H1 (cell line): ENCODE results near the gene FAM167B. TPM values are rescaled to one million over a fixed set of nuclear protein-coding genes. Genes with fewer than 3 reads are reported as not detected.

ENCODE experiments used
- CTCF ChIA-PET: fragments of 300-600 bp; sonication (Branson Sonifier 250); formaldehyde crosslinking; loops from one replicate; lab custom pipeline; 2021; ENCODE audit not compliant: partially characterized antibody; lab: Charles Lee
- POLR2A ChIA-PET: fragments of 300-600 bp; sonication (Branson Sonifier 250); formaldehyde crosslinking; loops from one replicate; lab custom pipeline; 2021; ENCODE audit warnings: inconsistent platforms; ENCODE audit not compliant: partially characterized antibody; lab: Charles Lee
- DNase-seq, 2 experiments: peaks; one replicate each; pipeline versions ENCODE4 v3.0.0 to v3.0.0-alpha.2; 2010 to 2022; ENCODE audit warnings: low spot score in 2 of 2, low read depth in 1 of 2, mixed read lengths in 1 of 2
- FAIRE-seq: peaks from 2 replicates; lab custom pipeline; 2011; peaks lifted over from hg19 to GRCh38; lab: Jason Lieb, UNC
- H2AFZ ChIP-seq: 2 replicates; pipeline ENCODE4 v1.8.1; 2012; ENCODE audit warnings: low read length, inconsistent platforms
- H2AK5ac ChIP-seq: 2 replicates; pipeline ENCODE4 v1.6.1; 2013; ENCODE audit warnings: low read depth, low read length
- H2BK120ac ChIP-seq: replicated peaks from 2 replicates; pipeline ENCODE3; 2013; ENCODE audit warnings: low read depth, low read length, inconsistent platforms
- H2BK12ac ChIP-seq: 2 replicates; pipeline ENCODE4 v1.6.1; 2013; ENCODE audit warnings: low read depth, low read length
- H2BK15ac ChIP-seq: 2 replicates; pipeline ENCODE4 v1.6.1; 2013; ENCODE audit warnings: low read length
- H2BK20ac ChIP-seq: 2 replicates; pipeline ENCODE4 v1.6.1; 2013; ENCODE audit warnings: low read length
- H2BK5ac ChIP-seq: 2 replicates; pipeline ENCODE4 v1.6.1; 2013; ENCODE audit warnings: low read depth, low read length
- H3K14ac ChIP-seq: 2 replicates; pipeline ENCODE4 v1.6.1; 2013; ENCODE audit warnings: inconsistent platforms; ENCODE audit not compliant: insufficient read length
- H3K18ac ChIP-seq: 2 replicates; pipeline ENCODE4 v1.6.1; 2013; ENCODE audit warnings: low read length; ENCODE audit errors: extremely low read depth
- H3K23ac ChIP-seq: 2 replicates; pipeline ENCODE4 v1.6.1; 2013; ENCODE audit warnings: inconsistent platforms; ENCODE audit not compliant: insufficient read length
- H3K23me2 ChIP-seq: 2 replicates; pipeline ENCODE4 v1.6.1; 2013; ENCODE audit warnings: low read depth, low read length
- H3K27ac ChIP-seq: 2 replicates; pipeline ENCODE4 v1.6.1; 2011; ENCODE audit warnings: low read depth, low read length, inconsistent platforms
- H3K27me3 ChIP-seq, 4 experiments: replicated peaks in 1 of 4; 1 replicate in 1 of 4; 2 replicates in 3 of 4; pipeline versions ENCODE4 v1.6.1 to v1.8.1; 2011 to 2013; ENCODE audit warnings: low read length in 3 of 4, mild to moderate bottlenecking in 3 of 4, inconsistent platforms in 2 of 4, mixed read lengths in 2 of 4, moderate library complexity in 1 of 4; ENCODE audit not compliant: control insufficient read depth in 3 of 4, insufficient read depth in 3 of 4; ENCODE audit errors: extremely low read depth in 1 of 4
- H3K36me3 ChIP-seq, 4 experiments: 2 replicates each; pipeline versions ENCODE4 v1.6.1 to v1.8.1; 2011 to 2013; ENCODE audit warnings: mild to moderate bottlenecking in 4 of 4, low read length in 3 of 4, moderate library complexity in 2 of 4, control low read depth in 1 of 4, inconsistent platforms in 1 of 4; ENCODE audit not compliant: insufficient read depth in 4 of 4, control insufficient read depth in 2 of 4
- H3K4ac ChIP-seq: replicated peaks from 2 replicates; pipeline ENCODE3; 2013; ENCODE audit warnings: low read length, low read depth, mixed read lengths, inconsistent platforms; ENCODE audit not compliant: insufficient read length
- H3K4me1 ChIP-seq, 4 experiments: replicated peaks in 1 of 4; 1 replicate in 1 of 4; 2 replicates in 3 of 4; pipeline versions ENCODE4 v1.6.1 to v1.8.1; 2011 to 2013; ENCODE audit warnings: low read length in 3 of 4, inconsistent platforms in 2 of 4, mixed read lengths in 1 of 4; ENCODE audit not compliant: insufficient read depth in 4 of 4, control insufficient read depth in 3 of 4
- H3K4me2 ChIP-seq, 2 experiments: 2 replicates each; pipeline versions ENCODE4 v1.6.1 to v1.8.1; 2011 to 2013; ENCODE audit warnings: low read depth in 2 of 2, low read length in 2 of 2, control low read depth in 1 of 2, inconsistent platforms in 1 of 2, mild to moderate bottlenecking in 1 of 2; ENCODE audit not compliant: insufficient read depth in 1 of 2
- H3K4me3 ChIP-seq, 4 experiments: fragments of 200-600, 300-600 bp in 1 of 4; sonication (generic), shearing (Covaris generic), sonication (Bioruptor Twin) in 1 of 4; 2 replicates each; pipeline versions ENCODE4 v1.5.1 to v1.8.1; 2011 to 2016; ENCODE audit warnings: low read length in 4 of 4, low read depth in 3 of 4, control low read depth in 2 of 4, inconsistent platforms in 2 of 4, mild to moderate bottlenecking in 2 of 4, mixed read lengths in 1 of 4, moderate library complexity in 1 of 4; ENCODE audit not compliant: insufficient read depth in 2 of 4; ENCODE audit errors: extremely low read depth in 1 of 4
- H3K56ac ChIP-seq: replicated peaks from 2 replicates; pipeline ENCODE3; 2013; ENCODE audit warnings: low read depth, mild to moderate bottlenecking, mixed read lengths, low read length, inconsistent platforms; ENCODE audit not compliant: insufficient read length
- H3K79me1 ChIP-seq: 2 replicates; pipeline ENCODE4 v1.6.1; 2013; ENCODE audit warnings: low read depth, low read length, control low read depth
- H3K79me2 ChIP-seq, 2 experiments: 2 replicates each; pipeline versions ENCODE4 v1.6.1 to v1.8.1; 2012 to 2013; ENCODE audit warnings: low read length in 2 of 2, mild to moderate bottlenecking in 2 of 2, inconsistent platforms in 1 of 2; ENCODE audit not compliant: insufficient read depth in 2 of 2, control insufficient read depth in 1 of 2
- H3K9ac ChIP-seq, 4 experiments: replicated peaks in 1 of 4; 1 replicate in 1 of 4; 2 replicates in 3 of 4; pipeline versions ENCODE4 v1.6.1 to v1.8.1; 2011 to 2013; ENCODE audit warnings: low read depth in 3 of 4, low read length in 3 of 4, control low read depth in 2 of 4, mild to moderate bottlenecking in 2 of 4, moderate library complexity in 2 of 4, inconsistent platforms in 1 of 4; ENCODE audit errors: extremely low read depth in 1 of 4
- H3K9me3 ChIP-seq, 2 experiments: 2 replicates each; pipeline versions ENCODE4 v1.6.1 to v1.8.1; 2012 to 2013; ENCODE audit warnings: mild to moderate bottlenecking in 2 of 2, moderate library complexity in 2 of 2, control low read depth in 1 of 2, inconsistent platforms in 1 of 2, low read depth in 1 of 2, low read length in 1 of 2, mixed read lengths in 1 of 2; ENCODE audit not compliant: insufficient read depth in 2 of 2
- H4K20me1 ChIP-seq, 2 experiments: replicated peaks in 1 of 2; 2 replicates each; pipeline versions ENCODE3 to v1.8.1; 2011 to 2013; ENCODE audit warnings: inconsistent platforms in 2 of 2, low read length in 2 of 2, mild to moderate bottlenecking in 1 of 2; ENCODE audit not compliant: insufficient read depth in 2 of 2, control insufficient read depth in 1 of 2
- H4K5ac ChIP-seq: 2 replicates; pipeline ENCODE4 v1.6.1; 2013; ENCODE audit warnings: low read length, low read depth, mixed read lengths, inconsistent platforms; ENCODE audit not compliant: insufficient read length
- H4K8ac ChIP-seq: 2 replicates; pipeline ENCODE4 v1.8.0; 2013; ENCODE audit warnings: mild to moderate bottlenecking, moderate library complexity, low read length, inconsistent platforms; ENCODE audit not compliant: insufficient read depth; ENCODE audit errors: extremely low read depth
- H4K91ac ChIP-seq: replicated peaks from 2 replicates; pipeline ENCODE3; 2013; ENCODE audit warnings: low read length, mixed read lengths, inconsistent platforms; ENCODE audit not compliant: insufficient read length
- KDM4A ChIP-seq: IDR thresholded peaks from one replicate; pipeline ENCODE4 v1.7.1; 2012; ENCODE audit warnings: low read depth, mild to moderate bottlenecking, moderate library complexity, low read length, inconsistent platforms; ENCODE audit not compliant: severe bottlenecking
- MAFK ChIP-seq: IDR thresholded peaks from 2 replicates; pipeline ENCODE4 v1.6.1; 2012; ENCODE audit warnings: low read depth, mild to moderate bottlenecking, improper control_type of control experiment, low read length
- POLR2A ChIP-seq, 2 experiments: IDR thresholded peaks; 1 replicate in 1 of 2; 2 replicates in 1 of 2; pipeline ENCODE4 v1.6.1; 2011; ENCODE audit warnings: low read depth in 2 of 2, low read length in 2 of 2, mild to moderate bottlenecking in 2 of 2; ENCODE audit errors: control extremely low read depth in 1 of 2
- WGBS, 2 experiments: shearing (Covaris generic) in 1 of 2; methylation state at CpG; one replicate each; pipeline versions ENCODE4 v1.1.6 to v1.1.7; 2013 to 2015; ENCODE audit warnings: low lambda C conversion rate in 2 of 2, mixed read lengths in 2 of 2, inconsistent platforms in 1 of 2, low coverage in 1 of 2, missing lambda C conversion rate in 1 of 2; ENCODE audit not compliant: insufficient replicate concordance in 2 of 2, insufficient coverage in 1 of 2, insufficient read length in 1 of 2; ENCODE audit errors: extremely low coverage in 1 of 2, missing lambda C conversion rate in 1 of 2; 5-methylcytosine and 5-hydroxymethylcytosine counted together
- polyA plus RNA-seq, 7 experiments: library from polyadenylated mRNA; depleted of rRNA in 3 of 7; stranded (reverse) in 5 of 7; unstranded in 2 of 7; fragments of >200 nt in 5 of 7; fragments of 200-250 nt in 2 of 7; gene quantifications; 1 replicate in 5 of 7; 2 replicates in 1 of 7; 4 replicates in 1 of 7; pipeline versions ENCODE4 v1.2.1 to v1.2.3, GENCODE V29; 2011 to 2013; ENCODE audit warnings: missing spikeins in 2 of 7, mixed read lengths in 2 of 7
- total RNA-seq: library from RNA; stranded (reverse); fragmentation: NEBNext Ultra II Directional; extraction: Animal tissue kit (Norgen Biotek cat#: 25700); gene quantifications from 2 replicates; pipeline ENCODE4 v1.2.1, GENCODE V29; 2021

The FAM167B gene
- total and polyA plus RNA-seq, 2 of the 8 experiments (the other 6 are each of a cell fraction or from before 2014, with no cell fraction given) = 2.8 to 3.9 TPM

DNA sequence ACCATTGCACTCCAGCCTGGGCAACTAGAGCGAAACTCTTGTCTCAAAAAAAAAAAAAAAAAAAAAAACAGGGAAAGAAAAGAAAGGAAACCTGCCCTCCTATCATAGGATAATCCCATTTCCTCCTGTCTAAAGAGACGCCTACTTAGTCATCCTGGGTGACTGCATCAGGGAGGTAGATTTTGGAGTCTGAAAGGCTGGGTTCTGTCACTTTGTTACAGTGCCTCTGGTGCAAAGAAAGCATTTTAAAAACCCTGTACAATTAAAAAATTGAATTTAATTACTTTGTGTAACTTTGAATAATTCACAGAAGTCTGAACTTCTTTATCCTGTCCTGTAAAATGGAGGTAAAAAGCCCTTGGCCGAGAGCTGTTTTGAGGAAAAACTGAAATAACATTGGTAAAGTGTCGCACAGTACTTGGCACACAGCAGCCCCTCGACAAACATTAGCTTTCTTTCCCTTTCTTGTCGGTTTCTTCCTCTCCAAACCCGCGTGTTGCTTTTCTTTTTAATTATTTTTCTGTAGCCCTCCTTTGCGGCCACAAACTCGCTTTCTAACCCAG lies 44.2 kb downstream of the FAM167B start:
- Histone ChIP-seq H3K23me2 (peaks cover 3% of the 10 kb centered on the region), H3K79me2 (peaks cover under 1 to 36% of the 10 kb centered on the region in 2 experiments), H3K36me3 (no peaks in the 10 kb centered on the region; a peak in 1 of 8 replicates), H3K4me3 (peak overlapping the region; percentile 77 to 98 (median 96); a peak in 6 of 8 replicates), H2BK5ac (no peak overlapping the region; the same call in 1 of the 2 replicates), H4K8ac (peak overlapping the region; percentile 66; the same call in 1 of the 2 replicates), H3K4me2 (peak overlapping the region; percentile 48 to 90; a peak in 3 of 4 replicates), H3K9me3 (no peaks in the 10 kb centered on the region), H3K14ac (no peak overlapping the region), H3K4ac (no peak overlapping the region), H3K27ac (no peak overlapping the region), H3K27me3 (no peaks in the 10 kb centered on the region), H4K5ac (no peak overlapping the region), H3K9ac (no peak overlapping the region; a peak in 1 of 7 replicates), H4K20me1 (peaks cover 0 to 5% of the 10 kb centered on the region in 2 experiments), H3K56ac (no peak overlapping the region), H3K4me1 (peaks cover 0 to 5% (median 4%) of the 10 kb centered on the region in 4 experiments), H3K18ac (no peak overlapping the region; the same call in 1 of the 2 replicates), H3K23ac (no peak overlapping the region), H4K91ac (peak overlapping the region; percentile 2), H2BK120ac (no peak overlapping the region), H2AFZ (peak overlapping the region; percentile 31; the same call in 1 of the 2 replicates), H2AK5ac (no peak overlapping the region), H2BK15ac (no peak overlapping the region), H2BK20ac (no peak overlapping the region), H3K79me1 (peaks cover 5% of the 10 kb centered on the region), H2BK12ac (no peak overlapping the region)
- ChIA-PET CTCF (interaction anchor here (0.6 to 6.0 kb wide), 4 partner anchors 17 to 116 kb away, joined by 4 to 34 read pairs (median 10); partner anchors contain the start of genes FAM167B and LCK), POLR2A (interaction anchor here (0.7 to 3.2 kb wide), 23 partner anchors 8 to 183 kb away, joined by 3 to 16 read pairs (median 4); partner anchors contain the start of genes BSDC1, CCDC28B, KPNA6 and MARCKSL1)
- WGBS, 2 experiments = 85% methylated on average over 9 of the region's 10 CpGs; no CpG with 5 or more reads in 1 of the 2 experiments
- DNase-seq (no peak), FAIRE-seq (no peak)
- TF ChIP-seq POLR2A (IDR thresholded peaks at IDR 0.05; ENCODE audit: control extremely low read depth in 1 of 2, low read depth in 2 of 2, low read length in 2 of 2) (no peak), KDM4A (no peak), MAFK (no peak)
